ENCODE data around the gene TMBIM6.

DNA sequence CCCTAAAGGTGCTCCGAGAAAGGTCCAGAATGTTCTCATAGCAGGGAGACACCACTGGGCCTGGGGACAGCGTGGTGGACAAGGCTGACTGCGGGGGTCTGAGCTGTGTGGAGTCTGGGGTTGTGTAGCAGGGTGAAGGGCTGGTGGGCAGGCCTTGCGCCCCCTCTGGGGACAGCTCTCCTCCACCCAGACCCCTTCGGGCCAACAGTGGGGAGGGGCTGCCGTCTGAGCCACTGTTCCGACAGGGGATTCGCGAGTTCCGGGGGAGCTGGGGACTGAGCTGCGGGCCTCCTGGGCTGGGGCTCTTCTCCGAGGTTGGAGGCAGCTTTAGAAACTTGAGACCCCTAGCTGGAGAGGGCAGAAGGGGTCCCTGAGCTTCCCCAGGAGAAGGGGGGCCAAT, 54.8 kb downstream of the TMBIM6 start:
- TF ChIP-seq POLR2A (IDR thresholded peaks at IDR 0.05; ENCODE audit: low read depth, low read length) (no peak), POLR2AphosphoS5 (IDR thresholded peaks at IDR 0.05; ENCODE audit: low read depth, low read length) (no peak)

Measured in GM12892 (cell line).